ENCODE data around the gene MICAL2. TPM values are rescaled to one million over a fixed set of nuclear protein-coding genes. Genes with fewer than 3 reads are reported as not detected.

MICAL2 gene
- total and polyA plus RNA-seq, 2 of the 13 experiments (the other 11 are each of a cell fraction or from before 2014, with no cell fraction given), result 0.78 to 1.1 TPM

DNA sequence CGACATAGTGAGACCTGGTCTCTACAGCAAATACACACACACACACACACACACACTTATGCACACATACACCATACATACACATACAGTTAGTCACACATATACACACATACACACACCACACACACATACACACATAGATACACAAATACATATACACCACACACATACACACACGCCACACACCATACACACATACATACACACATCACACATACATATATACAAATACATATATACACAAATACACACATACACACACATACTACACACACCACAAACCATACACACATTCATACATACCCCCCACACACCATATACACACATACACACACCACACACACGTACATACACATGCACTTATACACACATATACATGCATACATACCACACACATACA lies 57.7 kb downstream of the MICAL2 start:
- H3K9me3 ChIP-seq (ENCODE audit: low read length), result no peaks in the 10 kb centered on the region
- H3K4me1 ChIP-seq (ENCODE audit: insufficient read depth, low read length), result peaks cover 31% of the 10 kb centered on the region
- POLR2A ChIA-PET, result no interaction called here
- H4K20me1 ChIP-seq (ENCODE audit: insufficient read depth, low read length), result no peaks in the 10 kb centered on the region
- intact Hi-C loops (cut with micrococcal nuclease; ENCODE audit: unreplicated experiment) (loop anchor here (10.0 kb wide), 1 partner anchor 67 kb away; no protein-coding TSS in a partner anchor), in situ Hi-C loops (cut with HindIII; ENCODE audit: extremely low pct_ligation_motif_present, low pct_unique_long_range_greater_than_20kb) (no loop called here)
- H3K4me2 ChIP-seq (ENCODE audit: low read depth, low read length), result no peak overlapping the region
- ATAC-seq (no peak), FAIRE-seq (peak; percentile 28), DNase-seq (ENCODE audit: low spot score) (no peak)
- 94% methylated on average over 3 of the region's 3 CpGs for WGBS (ENCODE audit: low lambda C conversion rate)
- H2AFZ ChIP-seq (ENCODE audit: low read length), result no peak overlapping the region
- no TSS peak for BruUV-seq (replicated peaks)
- H3K36me3 ChIP-seq (replicated peaks in 1 of 2; ENCODE audit: control insufficient read depth in 1 of 2, insufficient read depth in 2 of 2, low read length in 2 of 2), result no peaks in the 10 kb centered on the region
- H3K9ac ChIP-seq (ENCODE audit: insufficient read depth, low read depth, low read length), result no peak overlapping the region
- H3K4me3 ChIP-seq (replicated peaks in 1 of 3; ENCODE audit: insufficient read depth in 1 of 3, low read depth in 2 of 3, low read length in 3 of 3), result no peak overlapping the region
- H3K79me2 ChIP-seq (ENCODE audit: insufficient read depth, low read length), result no peaks in the 10 kb centered on the region
- TF ChIP-seq ZNF34 (CRISPR knock-in tag; IDR thresholded peaks at IDR 0.05; ENCODE audit: borderline replicate concordance) (no peak), RXRB (CRISPR knock-in tag; IDR thresholded peaks at IDR 0.05; ENCODE audit: borderline replicate concordance) (no peak), ARID5B (CRISPR knock-in tag; IDR thresholded peaks at IDR 0.05) (no peak), PRMT3 (CRISPR knock-in tag; IDR thresholded peaks at IDR 0.05; ENCODE audit: borderline replicate concordance, low read depth) (no peak), ZNF10 (CRISPR knock-in tag; IDR thresholded peaks at IDR 0.05; ENCODE audit: borderline replicate concordance, low read depth) (no peak), TMF1 (CRISPR knock-in tag; IDR thresholded peaks at IDR 0.05; ENCODE audit: low read depth) (no peak), ZNF382 (CRISPR knock-in tag; IDR thresholded peaks at IDR 0.05; ENCODE audit: borderline replicate concordance) (no peak), MZF1 (CRISPR knock-in tag; IDR thresholded peaks at IDR 0.05; ENCODE audit: borderline replicate concordance) (no peak), HHEX (CRISPR knock-in tag; IDR thresholded peaks at IDR 0.05) (no peak), NFYC (CRISPR knock-in tag; IDR thresholded peaks at IDR 0.05) (no peak)
- H3K27me3 ChIP-seq (ENCODE audit: control insufficient read depth in 1 of 2, insufficient read depth in 2 of 2, low read length in 2 of 2), result no peaks in the 10 kb centered on the region
- no peak overlapping the region for H3K27ac ChIP-seq (ENCODE audit: extremely low read length, insufficient read depth, low read length)
- CTCF ChIA-PET (ENCODE audit: low intra/inter-chr PET ratio, low total read pairs), result no interaction called here
